HG02588 (cell line): ENCODE results near the gene IRX2.

Source experiments
- ATAC-seq: cut with Tn5 transposase; IDR thresholded peaks from one replicate; pipeline ENCODE4 v1.9.1; 2021; ENCODE audit warnings: mild to moderate bottlenecking, moderate library complexity; ENCODE audit not compliant: unreplicated experiment

The IRX2 gene

GRCh38 chr5:2756211-2757152 lies 5.0 kb upstream of the IRX2 start:
- ATAC-seq = no peak

- ATAC-seq = no peak
Observed at GRCh38 chr5:2755681-2756171, 4.2 kb upstream of the IRX2 start.

GRCh38 chr5:2755076-2755680 lies 3.7 kb upstream of the IRX2 start:
- no peak for ATAC-seq

GRCh38 chr5:2754581-2755075 lies 3.2 kb upstream of the IRX2 start:
- ATAC-seq = no peak

GRCh38 chr5:2753452-2754420 lies 2.3 kb upstream of the IRX2 start:
- no peak for ATAC-seq

GRCh38 chr5:2752821-2753439 lies 1.5 kb upstream of the IRX2 start:
- no peak for ATAC-seq

- ATAC-seq = no peak
Observed at GRCh38 chr5:2752059-2752820, 763 bp upstream of the IRX2 start.

- no peak for ATAC-seq
Observed at GRCh38 chr5:2750758-2751464, 566 bp downstream of the IRX2 start.

GRCh38 chr5:2750026-2750757 lies 1.3 kb downstream of the IRX2 start:
- ATAC-seq = no peak

- ATAC-seq = no peak
Observed at GRCh38 chr5:2749514-2750025, 1.9 kb downstream of the IRX2 start.

- ATAC-seq = no peak
Observed at GRCh38 chr5:2748861-2749513, 2.5 kb downstream of the IRX2 start.

GRCh38 chr5:2748179-2748860 lies 3.2 kb downstream of the IRX2 start:
- ATAC-seq = no peak

GRCh38 chr5:2747363-2748162 lies 3.9 kb downstream of the IRX2 start:
- no peak for ATAC-seq

GRCh38 chr5:2746561-2747032 lies 4.9 kb downstream of the IRX2 start:
- no peak for ATAC-seq

GRCh38 chr5:2744485-2744884 lies 7.0 kb downstream of the IRX2 start:
- ATAC-seq = no peak
